K562 (cell line): ENCODE data around the gene WASF3. TPM values are rescaled to one million over a fixed set of nuclear protein-coding genes. Genes with fewer than 3 reads are reported as not detected.
A peak's percentile ranks its signal among the peaks of the same experiment; 100 is the strongest.

Source experiments
- ATAC-seq: fragments of 200-7000 bp; cut with Tn5 transposase; 3 replicates; pipeline ENCODE4 v1.9.1; 2020; ENCODE audit warnings: moderate library complexity
- BruUV-seq: library from RNA; stranded (reverse); fragments of 400-500 nt; replicated peaks from 2 replicates; lab custom pipeline; 2021; lab: Mats Ljungman, UMichigan
- CTCF ChIA-PET: fragments of 300-600 bp; formaldehyde crosslinking; extraction: SDS; loops from one replicate; lab custom pipeline; 2021; ENCODE audit warnings: low intra/inter-chr PET ratio; lab: Yijun Ruan, JAX
- POLR2A ChIA-PET: fragments of 300-600, 350-650 bp; sonication (Branson Sonifier 250); formaldehyde crosslinking; extraction: SDS; loops from one replicate; lab custom pipeline; 2021; ENCODE audit warnings: antibody characterized with exemption, inconsistent platforms; lab: Yijun Ruan, JAX
- DNase-seq, 4 experiments: peaks; one replicate each; pipeline versions ENCODE4 v3.0.0 to v3.0.0-alpha.2; 2011 to 2018; ENCODE audit warnings: low spot score in 3 of 4, mixed read lengths in 3 of 4; ENCODE audit errors: extremely low read depth in 1 of 4
- FAIRE-seq: peaks from 2 replicates; lab custom pipeline; 2011; peaks lifted over from hg19 to GRCh38; lab: Jason Lieb, UNC
- H2AFZ ChIP-seq: 2 replicates; pipeline ENCODE4 v1.6.0; 2011; ENCODE audit warnings: low read depth, low read length, control low read depth, inconsistent platforms
- H3K27ac ChIP-seq: fragments of 200-600 bp; 3 replicates; pipeline ENCODE4 v1.8.0; 2011; ENCODE audit warnings: low read depth, mild to moderate bottlenecking, control low read depth, inconsistent platforms, low read length, moderate library complexity, mixed read lengths; ENCODE audit errors: extremely low read depth
- H3K27me3 ChIP-seq, 2 experiments: fragments of 300-600 bp in 1 of 2; 2 replicates in 1 of 2; 3 replicates in 1 of 2; pipeline versions ENCODE4 v1.6.0 to v1.8.0; 2011; ENCODE audit warnings: inconsistent platforms in 2 of 2, low read length in 2 of 2, mild to moderate bottlenecking in 1 of 2, mixed read lengths in 1 of 2, moderate library complexity in 1 of 2; ENCODE audit not compliant: control insufficient read depth in 2 of 2, insufficient read depth in 2 of 2
- H3K36me3 ChIP-seq: fragments of 300-600 bp; 3 replicates; pipeline ENCODE4 v1.8.0; 2011; ENCODE audit warnings: mild to moderate bottlenecking, low read length, inconsistent platforms; ENCODE audit not compliant: control insufficient read depth, insufficient read depth
- H3K4me1 ChIP-seq, 2 experiments: fragments of 200-600 bp in 1 of 2; replicated peaks in 1 of 2; 2 replicates in 1 of 2; 3 replicates in 1 of 2; pipeline versions ENCODE4 v1.5.1 to v1.8.0; 2011; ENCODE audit warnings: inconsistent platforms in 2 of 2, low read length in 2 of 2, mild to moderate bottlenecking in 1 of 2, mixed read lengths in 1 of 2, moderate library complexity in 1 of 2; ENCODE audit not compliant: control insufficient read depth in 2 of 2, insufficient read depth in 2 of 2
- H3K4me2 ChIP-seq: 2 replicates; pipeline ENCODE4 v1.6.1; 2011; ENCODE audit warnings: low read length, control low read depth, inconsistent platforms, mixed read lengths; ENCODE audit not compliant: insufficient read depth
- H3K4me3 ChIP-seq: fragments of 200-600 bp; sonication (generic), shearing (Covaris generic); 2 replicates; pipeline ENCODE4 v1.5.1; 2016; ENCODE audit warnings: control low read depth, inconsistent platforms
- H3K79me2 ChIP-seq: fragments of 200-600 bp; 3 replicates; pipeline ENCODE4 v1.8.0; 2011; ENCODE audit warnings: low read length, inconsistent platforms; ENCODE audit not compliant: control insufficient read depth, insufficient read depth
- H3K9ac ChIP-seq, 2 experiments: 2 replicates each; pipeline versions ENCODE4 v1.6.0 to v1.6.1; 2011; ENCODE audit warnings: low read depth in 2 of 2, low read length in 2 of 2, control low read depth in 1 of 2, inconsistent platforms in 1 of 2, mild to moderate bottlenecking in 1 of 2, mixed read lengths in 1 of 2; ENCODE audit not compliant: insufficient read depth in 1 of 2
- H3K9me1 ChIP-seq: one replicate; pipeline ENCODE4 v1.6.0; 2011; ENCODE audit warnings: inconsistent platforms, mild to moderate bottlenecking, low read length, moderate library complexity; ENCODE audit not compliant: control insufficient read depth, insufficient read depth
- H3K9me3 ChIP-seq: replicated peaks from 2 replicates; pipeline ENCODE4 v1.5.1; 2011; ENCODE audit warnings: low read depth, low read length, inconsistent platforms; ENCODE audit not compliant: control insufficient read depth, insufficient read depth
- H4K20me1 ChIP-seq: replicated peaks from 2 replicates; pipeline ENCODE4 v1.6.1; 2011; ENCODE audit warnings: low read length, inconsistent platforms, mixed read lengths; ENCODE audit not compliant: control insufficient read depth, insufficient read depth
- BRF2 ChIP-seq: IDR thresholded peaks from 3 replicates; pipeline ENCODE4 v1.6.1; 2011; ENCODE audit warnings: borderline replicate concordance, mild to moderate bottlenecking; ENCODE audit not compliant: insufficient read length, insufficient read depth
- CTCF ChIP-seq, 3 experiments: IDR thresholded peaks in 2 of 3; conservative IDR thresholded peaks in 1 of 3; 2 replicates each; pipeline ENCODE4 v1.5.1; 2011 to 2012; ENCODE audit warnings: low read length in 3 of 3, mild to moderate bottlenecking in 3 of 3, control low read depth in 2 of 3, improper control_type of control experiment in 1 of 3, inconsistent platforms in 1 of 3, low read depth in 1 of 3, mixed read lengths in 1 of 3, moderate library complexity in 1 of 3; ENCODE audit not compliant: insufficient read depth in 2 of 3
- DLX4 ChIP-seq: fragments of 250-450 bp; sonication (Bioruptor Pico); IDR thresholded peaks from 2 replicates; pipeline ENCODE4 v1.6.1; 2021; ENCODE audit warnings: mild to moderate bottlenecking
- MCM2 ChIP-seq: fragments of 450-650 bp; IDR thresholded peaks from 2 replicates; pipeline ENCODE4 v1.6.1; 2017; ENCODE audit warnings: low read depth, mild to moderate bottlenecking
- RBM34 ChIP-seq: fragments of 200-400 bp; formaldehyde crosslinking; IDR thresholded peaks from 2 replicates; pipeline ENCODE4 v1.6.1; 2018; ENCODE audit warnings: low read length, borderline replicate concordance; ENCODE audit not compliant: insufficient read depth
- SRSF3 ChIP-seq: fragments of 200-400 bp; formaldehyde crosslinking; IDR thresholded peaks from 2 replicates; pipeline ENCODE4 v1.6.1; 2016; ENCODE audit warnings: mild to moderate bottlenecking, low read length, moderate library complexity; ENCODE audit not compliant: insufficient read depth
- U2AF2 ChIP-seq: fragments of 200-400 bp; formaldehyde crosslinking; optimal IDR thresholded peaks from 2 replicates; pipeline ENCODE3; 2017; ENCODE audit warnings: low read depth, mild to moderate bottlenecking, low read length
- ZNF41 ChIP-seq: fragments of 250-450 bp; sonication (Bioruptor Pico); conservative IDR thresholded peaks from 2 replicates; pipeline ENCODE4 v1.4.0; 2020; ENCODE audit warnings: mild to moderate bottlenecking
- ZNF77 ChIP-seq: fragments of 250-450 bp; sonication (Bioruptor Pico); IDR thresholded peaks from 2 replicates; pipeline ENCODE4 v1.5.0; 2020
- WGBS: fragments of 100-300 bp; shearing (Covaris generic); methylation state at CpG from one replicate; pipeline ENCODE4 v1.1.6; 2016; ENCODE audit warnings: low coverage, mixed read lengths; ENCODE audit not compliant: insufficient coverage; ENCODE audit errors: missing lambda C conversion rate; 5-methylcytosine and 5-hydroxymethylcytosine counted together
- in situ Hi-C: fragments of 300-500 bp; cut with MboI; formaldehyde crosslinking; loops from 4 replicates; pipeline ENCODE4 v1.15.0; 2018; ENCODE audit warnings: inconsistent platforms, mixed read lengths
- intact Hi-C: fragments of 100-400 bp; cut with micrococcal nuclease; formaldehyde crosslinking; loops from 2 replicates; pipeline ENCODE4 v1.14.2; 2022
- polyA plus RNA-seq, 8 experiments: library from polyadenylated mRNA; depleted of rRNA in 4 of 8; stranded (reverse) in 5 of 8; unstranded in 3 of 8; fragments of >200 nt; fragmentation: Nextera tagmentation in 2 of 8; fragmentation: Illumina TruSeq in 1 of 8; extraction: Ambion mirVana in 2 of 8; extraction: Trizol in 1 of 8; gene quantifications; 2 replicates each; pipeline versions ENCODE4 v1.2.1 to v1.2.3, GENCODE V29; 2011 to 2014; ENCODE audit warnings: inconsistent platforms in 1 of 8, missing spikeins in 1 of 8
- total RNA-seq, 7 experiments: library from RNA; depleted of rRNA in 6 of 7; stranded (reverse); fragments of >200 nt in 6 of 7; fragmentation: Illumina TruSeq in 2 of 7; extraction: Trizol in 2 of 7; gene quantifications; 2 replicates each; pipeline versions ENCODE4 v1.2.1 to v1.2.3, GENCODE V29; 2011 to 2021; ENCODE audit warnings: low replicate concordance in 1 of 7

Gene WASF3
- total and polyA plus RNA-seq, 9 of the 15 experiments (the other 6 are each of a cell fraction or from before 2014, with no cell fraction given) = 0.04 to 0.43 (median 0.11) TPM

- POLR2A ChIA-PET = no interaction called here
Measured at GRCh38 chr13:26656919-26657318, 99.4 kb downstream of the WASF3 start.

More at GRCh38 chr13:26656919-26657318, 99.4 kb downstream of the WASF3 start:
- BruUV-seq = no TSS peak
- intact Hi-C loops (no loop called here), in situ Hi-C loops (no loop called here)
- H3K79me2 ChIP-seq = no peaks in the 10 kb centered on the region
- H4K20me1 ChIP-seq = no peaks in the 10 kb centered on the region
- no peak overlapping the region for H3K9ac ChIP-seq
- ATAC-seq (no peak), FAIRE-seq (no peak), DNase-seq (peak in 1 of 4 experiments; percentile 5)
- H3K9me1 ChIP-seq = no peaks in the 10 kb centered on the region
- no peak overlapping the region for H3K27ac ChIP-seq
- CTCF ChIA-PET = no interaction called here
- H3K36me3 ChIP-seq = no peaks in the 10 kb centered on the region
- H3K4me3 ChIP-seq = no peak overlapping the region
- no peak overlapping the region for H3K4me2 ChIP-seq
- no peak overlapping the region for H2AFZ ChIP-seq
- H3K4me1 ChIP-seq = no peaks in the 10 kb centered on the region
- TF ChIP-seq BRF2 (no peak), U2AF2 (no peak), DLX4 (CRISPR knock-in tag) (no peak), RBM34 (no peak), MCM2 (no peak), ZNF77 (no peak), SRSF3 (no peak), CTCF (IDR thresholded peaks at IDR 0.05 in 2 of 3, conservative IDR thresholded peaks at IDR 0.05 in 1 of 3; ENCODE audit: insufficient read depth in 2 of 3, low read depth in 1 of 3, low read length in 3 of 3) (0 out of 6 replicates have a peak, but pooled peaks of 1 of the 3 experiments have one; percentile 4), ZNF41 (CRISPR knock-in tag) (no peak)
- no peaks in the 10 kb centered on the region for H3K9me3 ChIP-seq
- no peaks in the 10 kb centered on the region for H3K27me3 ChIP-seq
- 0% methylated on average over 3 of the region's 4 CpGs for WGBS
